Stomach (tissue), 4 donors: Measurements from ENCODE around the gene C22orf23.

Source experiments
- EP300 ChIP-seq: sonication (generic); formaldehyde crosslinking; IDR thresholded peaks from one replicate; pipeline ENCODE4 v1.6.1; 2017; ENCODE audit warnings: antibody characterized with exemption
- POLR2A ChIP-seq, 4 donors: fragments of 450-650 bp; IDR thresholded peaks; one replicate each; pipeline ENCODE4 v1.6.1; 2016; ENCODE audit warnings: antibody characterized with exemption in 4 of 4, control low read depth in 2 of 4, mild to moderate bottlenecking in 1 of 4, moderate library complexity in 1 of 4
- POLR2AphosphoS5 ChIP-seq, 3 donors: sonication (generic); formaldehyde crosslinking; IDR thresholded peaks; one replicate each; pipeline ENCODE4 v1.6.1; 2016; ENCODE audit warnings: antibody characterized with exemption in 3 of 3
- TF ChIP-seq, protein P1 (sequence below), 7 experiments: fragments of 450-650 bp in 4 of 7; fragments of 200-600 bp in 3 of 7; sonication (generic) in 3 of 7; IDR thresholded peaks; one replicate each; pipeline ENCODE4 v1.5.1; 2016 to 2019; ENCODE audit warnings: antibody characterized with exemption in 7 of 7, control low read depth in 2 of 7, mild to moderate bottlenecking in 1 of 7

- TF ChIP-seq, protein P1, sequence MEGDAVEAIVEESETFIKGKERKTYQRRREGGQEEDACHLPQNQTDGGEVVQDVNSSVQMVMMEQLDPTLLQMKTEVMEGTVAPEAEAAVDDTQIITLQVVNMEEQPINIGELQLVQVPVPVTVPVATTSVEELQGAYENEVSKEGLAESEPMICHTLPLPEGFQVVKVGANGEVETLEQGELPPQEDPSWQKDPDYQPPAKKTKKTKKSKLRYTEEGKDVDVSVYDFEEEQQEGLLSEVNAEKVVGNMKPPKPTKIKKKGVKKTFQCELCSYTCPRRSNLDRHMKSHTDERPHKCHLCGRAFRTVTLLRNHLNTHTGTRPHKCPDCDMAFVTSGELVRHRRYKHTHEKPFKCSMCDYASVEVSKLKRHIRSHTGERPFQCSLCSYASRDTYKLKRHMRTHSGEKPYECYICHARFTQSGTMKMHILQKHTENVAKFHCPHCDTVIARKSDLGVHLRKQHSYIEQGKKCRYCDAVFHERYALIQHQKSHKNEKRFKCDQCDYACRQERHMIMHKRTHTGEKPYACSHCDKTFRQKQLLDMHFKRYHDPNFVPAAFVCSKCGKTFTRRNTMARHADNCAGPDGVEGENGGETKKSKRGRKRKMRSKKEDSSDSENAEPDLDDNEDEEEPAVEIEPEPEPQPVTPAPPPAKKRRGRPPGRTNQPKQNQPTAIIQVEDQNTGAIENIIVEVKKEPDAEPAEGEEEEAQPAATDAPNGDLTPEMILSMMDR (IDR thresholded peaks at IDR 0.05) = no peak
- no peak for TF ChIP-seq POLR2A (IDR thresholded peaks at IDR 0.05)
- no peak for TF ChIP-seq POLR2AphosphoS5 (IDR thresholded peaks at IDR 0.05)
- TF ChIP-seq EP300 = no peak
Measured at GRCh38 chr22:37975153-37975552, 21.8 kb upstream of the C22orf23 start.
